ENCODE data around the gene PIGQ.

DNA sequence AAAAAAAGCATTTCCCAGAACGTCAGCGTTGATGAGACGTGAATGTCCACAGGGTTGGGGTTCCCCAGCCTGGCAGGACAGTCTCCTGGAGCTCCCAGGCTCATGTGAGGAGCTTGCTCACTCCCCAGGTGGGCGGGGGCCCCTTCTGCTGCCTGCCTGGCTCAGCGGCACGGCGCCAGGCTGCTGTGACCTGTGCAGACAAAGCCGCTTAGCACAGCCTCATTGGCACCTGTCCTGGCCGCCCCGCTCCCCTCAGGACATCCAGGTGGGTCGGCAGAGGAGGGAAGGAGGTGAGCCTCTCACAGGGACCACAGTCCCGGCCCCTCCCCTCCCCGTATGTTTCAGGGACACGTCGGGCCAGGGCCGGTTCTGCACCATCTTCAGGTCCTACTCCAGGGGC, 48.1 kb downstream of the PIGQ start:
- TF ChIP-seq EP300 (IDR thresholded peaks at IDR 0.05) (no peak), POLR2A (IDR thresholded peaks at IDR 0.05) (no peak)
- TF ChIP-seq, protein P1, sequence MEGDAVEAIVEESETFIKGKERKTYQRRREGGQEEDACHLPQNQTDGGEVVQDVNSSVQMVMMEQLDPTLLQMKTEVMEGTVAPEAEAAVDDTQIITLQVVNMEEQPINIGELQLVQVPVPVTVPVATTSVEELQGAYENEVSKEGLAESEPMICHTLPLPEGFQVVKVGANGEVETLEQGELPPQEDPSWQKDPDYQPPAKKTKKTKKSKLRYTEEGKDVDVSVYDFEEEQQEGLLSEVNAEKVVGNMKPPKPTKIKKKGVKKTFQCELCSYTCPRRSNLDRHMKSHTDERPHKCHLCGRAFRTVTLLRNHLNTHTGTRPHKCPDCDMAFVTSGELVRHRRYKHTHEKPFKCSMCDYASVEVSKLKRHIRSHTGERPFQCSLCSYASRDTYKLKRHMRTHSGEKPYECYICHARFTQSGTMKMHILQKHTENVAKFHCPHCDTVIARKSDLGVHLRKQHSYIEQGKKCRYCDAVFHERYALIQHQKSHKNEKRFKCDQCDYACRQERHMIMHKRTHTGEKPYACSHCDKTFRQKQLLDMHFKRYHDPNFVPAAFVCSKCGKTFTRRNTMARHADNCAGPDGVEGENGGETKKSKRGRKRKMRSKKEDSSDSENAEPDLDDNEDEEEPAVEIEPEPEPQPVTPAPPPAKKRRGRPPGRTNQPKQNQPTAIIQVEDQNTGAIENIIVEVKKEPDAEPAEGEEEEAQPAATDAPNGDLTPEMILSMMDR (IDR thresholded peaks at IDR 0.05), result no peak
